Endodermal cell (in vitro differentiated cells): ENCODE data around the gene TIMM21. TPM values are rescaled to one million over a fixed set of nuclear protein-coding genes. Genes with fewer than 3 reads are reported as not detected.

Experiments
- DNase-seq: peaks from one replicate; pipeline ENCODE4 v3.0.0-alpha.2; 2017
- H3K27ac ChIP-seq: 2 replicates; pipeline ENCODE4 v1.5.1; 2013; ENCODE audit warnings: mild to moderate bottlenecking, low read depth, low read length, moderate library complexity
- H3K27me3 ChIP-seq: 2 replicates; pipeline ENCODE4 v1.6.1; 2013; ENCODE audit warnings: mild to moderate bottlenecking, low read length, moderate library complexity; ENCODE audit not compliant: insufficient read depth, control insufficient read depth, poor library complexity, severe bottlenecking
- H3K36me3 ChIP-seq: 2 replicates; pipeline ENCODE4 v1.7.0; 2013; ENCODE audit warnings: mild to moderate bottlenecking, low read length, moderate library complexity; ENCODE audit not compliant: control insufficient read depth, insufficient read depth
- H3K4me1 ChIP-seq: one replicate; pipeline ENCODE4 v1.7.0; 2013; ENCODE audit warnings: low read length; ENCODE audit not compliant: control insufficient read depth, insufficient read depth
- H3K4me3 ChIP-seq: 2 replicates; pipeline ENCODE4 v1.5.1; 2013; ENCODE audit warnings: mild to moderate bottlenecking, low read length, moderate library complexity
- H3K9ac ChIP-seq: 2 replicates; pipeline ENCODE4 v1.6.1; 2013; ENCODE audit warnings: mild to moderate bottlenecking, low read length, moderate library complexity; ENCODE audit not compliant: poor library complexity, severe bottlenecking; ENCODE audit errors: extremely low read depth
- H3K9me3 ChIP-seq: 2 replicates; pipeline ENCODE4 v1.6.1; 2013; ENCODE audit warnings: mild to moderate bottlenecking, low read length, moderate library complexity; ENCODE audit not compliant: control insufficient read depth
- H3K27ac Mint-ChIP-seq: 2 replicates; pipeline ENCODE4 v1.8.0; 2020; ENCODE audit warnings: mixed read lengths
- H3K27me3 Mint-ChIP-seq: 2 replicates; pipeline ENCODE4 v1.8.0; 2021; ENCODE audit warnings: mild to moderate bottlenecking, mixed read lengths; ENCODE audit not compliant: insufficient read depth
- H3K36me3 Mint-ChIP-seq: 2 replicates; pipeline ENCODE4 v1.8.0; 2020; ENCODE audit warnings: low read depth, mixed read lengths
- H3K4me1 Mint-ChIP-seq: 2 replicates; pipeline ENCODE4 v1.8.0; 2020; ENCODE audit warnings: mixed read lengths
- H3K4me3 Mint-ChIP-seq: 2 replicates; pipeline ENCODE4 v1.8.0; 2020; ENCODE audit warnings: mild to moderate bottlenecking, moderate library complexity, mixed read lengths
- H3K9me3 Mint-ChIP-seq: 2 replicates; pipeline ENCODE4 v1.8.0; 2020; ENCODE audit warnings: mild to moderate bottlenecking, mixed read lengths
- WGBS, 2 experiments: methylation state at CpG; one replicate each; pipeline versions ENCODE4 v1.1.5 to v1.1.7; 2013; ENCODE audit warnings: missing lambda C conversion rate in 2 of 2, mixed read lengths in 1 of 2; ENCODE audit not compliant: insufficient coverage in 1 of 2, insufficient read length in 1 of 2; 5-methylcytosine and 5-hydroxymethylcytosine counted together
- total RNA-seq, 2 donors: library from RNA; stranded (reverse); fragmentation: NEBNext Ultra II Directional in 1 of 2; extraction: Animal tissue kit (Norgen Biotek cat#: 25700) in 1 of 2; gene quantifications; 2 replicates in 1 of 2; 3 replicates in 1 of 2; pipeline ENCODE4 v1.2.1, GENCODE V29; 2021
- TF ChIP-seq, protein P1 (sequence below): fragments of 200-600 bp; sonication (generic); conservative IDR thresholded peaks from 2 replicates; pipeline ENCODE4 v1.5.0; 2021; ENCODE audit warnings: antibody characterized with exemption, mild to moderate bottlenecking

TIMM21 gene
- total RNA-seq, 2 donors from 2014 or later, result 28.8 to 30.2 TPM

DNA sequence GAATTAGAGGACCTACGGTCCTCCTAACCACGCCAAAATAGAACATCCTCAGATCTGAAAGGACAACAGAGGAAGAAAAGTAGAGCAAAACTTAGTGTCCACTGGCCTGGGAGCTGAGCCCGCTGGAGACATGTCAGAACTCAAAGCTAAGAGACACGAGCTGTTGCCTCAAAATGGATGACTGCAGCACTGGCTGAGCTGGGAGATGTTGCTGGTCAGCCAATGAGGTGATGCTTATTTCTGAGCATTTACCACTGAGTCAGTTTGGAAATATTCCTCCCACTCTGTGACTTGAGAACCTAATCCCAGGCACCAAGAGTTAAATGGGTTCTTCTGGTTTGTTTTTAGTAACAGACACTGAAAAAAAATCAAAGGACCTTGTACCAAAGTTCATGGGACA lies 33.3 kb upstream of the TIMM21 start:
- no peak overlapping the region for H3K27ac ChIP-seq
- H3K9me3 ChIP-seq, result peaks cover 8% of the 10 kb centered on the region
- Mint-ChIP-seq H3K27me3 (no peaks in the 10 kb centered on the region), H3K4me3 (no peak overlapping the region), H3K9me3 (peaks cover 6% of the 10 kb centered on the region), H3K27ac (peak overlapping the region; percentile 37), H3K36me3 (no peaks in the 10 kb centered on the region), H3K4me1 (peaks cover 9% of the 10 kb centered on the region)
- WGBS, 2 experiments, result 81 to 85% methylated on average over 2 to 4 of the region's 4 CpGs
- H3K4me3 ChIP-seq, result no peak overlapping the region
- H3K4me1 ChIP-seq, result no peaks in the 10 kb centered on the region
- H3K27me3 ChIP-seq, result no peaks in the 10 kb centered on the region
- no peak overlapping the region for H3K9ac ChIP-seq
- TF ChIP-seq, protein P1, sequence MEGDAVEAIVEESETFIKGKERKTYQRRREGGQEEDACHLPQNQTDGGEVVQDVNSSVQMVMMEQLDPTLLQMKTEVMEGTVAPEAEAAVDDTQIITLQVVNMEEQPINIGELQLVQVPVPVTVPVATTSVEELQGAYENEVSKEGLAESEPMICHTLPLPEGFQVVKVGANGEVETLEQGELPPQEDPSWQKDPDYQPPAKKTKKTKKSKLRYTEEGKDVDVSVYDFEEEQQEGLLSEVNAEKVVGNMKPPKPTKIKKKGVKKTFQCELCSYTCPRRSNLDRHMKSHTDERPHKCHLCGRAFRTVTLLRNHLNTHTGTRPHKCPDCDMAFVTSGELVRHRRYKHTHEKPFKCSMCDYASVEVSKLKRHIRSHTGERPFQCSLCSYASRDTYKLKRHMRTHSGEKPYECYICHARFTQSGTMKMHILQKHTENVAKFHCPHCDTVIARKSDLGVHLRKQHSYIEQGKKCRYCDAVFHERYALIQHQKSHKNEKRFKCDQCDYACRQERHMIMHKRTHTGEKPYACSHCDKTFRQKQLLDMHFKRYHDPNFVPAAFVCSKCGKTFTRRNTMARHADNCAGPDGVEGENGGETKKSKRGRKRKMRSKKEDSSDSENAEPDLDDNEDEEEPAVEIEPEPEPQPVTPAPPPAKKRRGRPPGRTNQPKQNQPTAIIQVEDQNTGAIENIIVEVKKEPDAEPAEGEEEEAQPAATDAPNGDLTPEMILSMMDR, result no peak
- no peak for DNase-seq
- no peaks in the 10 kb centered on the region for H3K36me3 ChIP-seq

DNA sequence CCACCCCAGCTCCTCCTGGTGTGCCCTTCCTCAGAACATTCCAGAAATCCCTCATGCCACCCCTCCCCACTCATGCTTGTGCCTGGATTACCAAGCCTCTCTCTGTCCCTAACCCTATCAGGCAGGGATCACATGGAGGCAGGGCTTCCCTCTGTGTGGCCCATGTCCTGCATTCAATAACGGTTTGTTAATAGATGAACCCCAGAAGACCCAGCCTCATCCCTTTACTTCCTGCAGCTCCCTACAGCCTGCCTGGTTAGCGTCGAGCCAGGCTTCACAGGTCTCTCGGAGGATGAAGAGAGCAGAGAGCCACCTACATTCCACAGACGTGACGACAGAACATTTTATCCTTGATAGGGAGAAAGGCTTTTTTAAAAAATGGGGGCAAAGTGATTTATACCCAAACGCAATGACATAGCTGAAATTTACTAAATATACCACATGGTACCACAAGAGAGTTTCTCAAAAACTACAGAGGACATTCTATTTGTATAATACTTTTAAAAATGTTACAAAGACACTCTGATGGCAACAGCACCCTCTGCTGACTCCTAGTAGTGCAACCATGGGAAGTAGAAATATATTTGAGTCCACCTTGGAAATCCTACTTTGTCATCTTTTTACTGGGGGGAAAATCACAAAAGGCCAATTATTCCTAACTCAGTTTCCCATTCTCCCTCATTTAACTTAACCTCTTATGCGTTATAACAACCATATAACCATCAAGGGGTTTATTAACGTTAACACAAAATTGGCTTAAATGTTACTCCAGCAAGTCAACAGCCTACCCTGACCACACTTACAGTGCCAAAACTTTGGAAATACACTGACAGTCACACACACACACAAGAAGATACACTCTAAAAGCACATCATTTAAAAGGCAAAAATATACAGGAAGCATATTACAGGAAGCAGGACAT lies 31.4 kb upstream of the TIMM21 start:
- H3K27ac Mint-ChIP-seq, result peak overlapping the region; percentile 56
- H3K4me1 Mint-ChIP-seq, result peaks cover 9% of the 10 kb centered on the region
- no peak overlapping the region for H3K4me3 Mint-ChIP-seq
- Histone ChIP-seq H3K27ac (no peak overlapping the region), H3K27me3 (no peaks in the 10 kb centered on the region), H3K9ac (no peak overlapping the region), H3K4me1 (no peaks in the 10 kb centered on the region), H3K4me3 (no peak overlapping the region), H3K36me3 (no peaks in the 10 kb centered on the region), H3K9me3 (peaks cover 8% of the 10 kb centered on the region)
- TF ChIP-seq, protein P1, result peak; percentile 92
- 42 to 53% methylated on average over 4 to 8 of the region's 9 CpGs for WGBS, 2 experiments
- peak; percentile 69 for DNase-seq
- H3K9me3 Mint-ChIP-seq, result peaks cover 6% of the 10 kb centered on the region
- no peaks in the 10 kb centered on the region for H3K36me3 Mint-ChIP-seq
- H3K27me3 Mint-ChIP-seq, result no peaks in the 10 kb centered on the region

DNA sequence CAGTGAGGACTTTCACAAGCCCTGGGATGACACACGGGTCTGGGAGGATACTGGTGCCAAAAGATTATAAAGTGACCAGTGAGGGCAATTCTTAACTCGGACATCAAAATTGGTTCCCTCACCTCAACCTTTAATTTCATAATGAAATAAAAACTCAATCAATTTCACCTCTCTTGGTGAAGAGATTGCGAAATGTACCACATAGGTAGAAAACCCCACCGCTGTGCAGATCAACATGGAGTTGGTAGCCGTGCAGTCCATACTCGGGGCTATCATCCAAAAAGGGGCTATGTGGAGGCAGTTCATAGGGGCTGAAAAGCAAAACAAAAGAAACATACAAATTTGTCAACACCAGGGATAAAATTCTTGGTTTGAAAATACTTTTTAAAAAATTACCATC lies 25.1 kb upstream of the TIMM21 start:
- no peak overlapping the region for H3K4me3 ChIP-seq
- no peak overlapping the region for H3K27ac ChIP-seq
- 88 to 100% methylated on average over 2 to 6 of the region's 6 CpGs for WGBS, 2 experiments
- H3K27me3 ChIP-seq, result no peaks in the 10 kb centered on the region
- no peak overlapping the region for H3K27ac Mint-ChIP-seq
- H3K4me1 Mint-ChIP-seq, result no peaks in the 10 kb centered on the region
- H3K9me3 Mint-ChIP-seq, result no peaks in the 10 kb centered on the region
- no peaks in the 10 kb centered on the region for H3K27me3 Mint-ChIP-seq
- H3K36me3 Mint-ChIP-seq, result no peaks in the 10 kb centered on the region
- H3K4me3 Mint-ChIP-seq, result no peak overlapping the region
- H3K9ac ChIP-seq, result no peak overlapping the region
- no peaks in the 10 kb centered on the region for H3K9me3 ChIP-seq
- TF ChIP-seq, protein P1, result no peak
- no peaks in the 10 kb centered on the region for H3K36me3 ChIP-seq
- H3K4me1 ChIP-seq, result no peaks in the 10 kb centered on the region
- DNase-seq, result no peak
